ENCODE data around the gene PRKACA. TPM values are rescaled to one million over a fixed set of nuclear protein-coding genes. Genes with fewer than 3 reads are reported as not detected.

PRKACA gene
- total RNA-seq (100 to 1,000 TPM in 1 of 2 donors, 10 to 100 TPM in 1; 43.7 to 103 TPM), polyA plus RNA-seq (10 to 100 TPM; 54.3 to 81.5 TPM)
- long read RNA-seq, donor 1, transcript PRKACA-201 (10 exons, 2,677 nt), result major isoform, 35 of 35 reads
- long read RNA-seq, donor 1, partial matches to known transcripts, result 0 of 35 reads
- long read RNA-seq, donor 1, other reads (novel, unspliced or antisense), result 0 of 35 reads
- long read RNA-seq, donor 2, partial matches to known transcripts, result 0 of 3 reads
- long read RNA-seq, donor 2, other reads (novel, unspliced or antisense), result 0 of 3 reads
- long read RNA-seq, donor 3, transcript PRKACA-201 (10 exons, 2,677 nt), result major isoform, 19 of 19 reads
- long read RNA-seq, donor 3, partial matches to known transcripts, result 0 of 19 reads
- long read RNA-seq, donor 3, other reads (novel, unspliced or antisense), result 0 of 19 reads
- long read RNA-seq, donor 4, transcript PRKACA-201 (10 exons, 2,677 nt), result major isoform, 10 of 11 reads
- long read RNA-seq, donor 4, partial matches to known transcripts, result 0 of 11 reads
- long read RNA-seq, donor 4, other reads (novel, unspliced or antisense), result 0 of 11 reads
- long read RNA-seq, donor 5, transcript PRKACA-201 (10 exons, 2,677 nt), result major isoform, 21 of 22 reads
- long read RNA-seq, donor 5, partial matches to known transcripts, result 0 of 22 reads
- long read RNA-seq, donor 5, other reads (novel, unspliced or antisense), result 0 of 22 reads

DNA sequence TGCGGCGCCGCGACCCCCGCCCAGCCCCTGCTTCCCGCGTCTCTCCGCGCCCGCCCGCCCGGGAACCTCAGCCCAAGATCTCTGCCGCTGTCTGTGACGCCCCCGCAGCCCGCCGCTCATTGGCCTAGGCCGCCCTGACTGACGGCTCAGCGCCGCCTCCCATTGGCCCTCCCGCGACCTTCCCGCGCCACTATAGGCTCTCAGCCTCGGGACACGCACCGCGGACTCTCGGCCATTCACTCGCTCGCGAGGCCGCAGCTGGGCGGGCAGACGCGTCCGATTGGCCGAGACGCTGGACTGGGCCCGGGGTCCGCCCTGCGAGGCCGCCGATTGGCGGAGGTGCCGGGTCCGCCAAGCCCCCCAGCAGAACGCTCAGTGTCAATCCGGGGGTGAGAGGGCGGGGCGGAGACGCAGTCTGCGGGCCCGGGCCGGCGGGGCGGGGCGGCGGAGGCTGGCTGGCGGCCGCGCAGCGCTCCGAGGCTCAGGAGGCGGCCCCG is at the start of gene PRKACA:
TSS of gene PRKACA (minus strand) at position 95 of the 497 bp plus-strand sequence. CDS start 215 bp downstream, outside the sequence.
- no peaks in the 10 kb centered on the region for H3K9me3 ChIP-seq (ENCODE audit: control insufficient read depth in 4 of 4, insufficient read depth in 3 of 4, low read length in 3 of 4)
- H3K36me3 ChIP-seq (ENCODE audit: control insufficient read depth in 4 of 4, insufficient read depth in 4 of 4, low read length in 4 of 4), result peaks cover 0 to 2% (median 0%) of the 10 kb centered on the region in 4 donors
- 0% methylated on average over 41 to 67 of the region's 67 CpGs for WGBS, 2 donors
- H3K4me1 ChIP-seq (ENCODE audit: control insufficient read depth in 5 of 5, insufficient read depth in 5 of 5, low read length in 5 of 5), result peaks cover 9 to 45% (median 25%) of the 10 kb centered on the region in 5 donors
- no peaks in the 10 kb centered on the region for H3K27me3 ChIP-seq (ENCODE audit: control insufficient read depth in 3 of 3, insufficient read depth in 3 of 3, low read length in 2 of 3)
- TF ChIP-seq, protein P1, sequence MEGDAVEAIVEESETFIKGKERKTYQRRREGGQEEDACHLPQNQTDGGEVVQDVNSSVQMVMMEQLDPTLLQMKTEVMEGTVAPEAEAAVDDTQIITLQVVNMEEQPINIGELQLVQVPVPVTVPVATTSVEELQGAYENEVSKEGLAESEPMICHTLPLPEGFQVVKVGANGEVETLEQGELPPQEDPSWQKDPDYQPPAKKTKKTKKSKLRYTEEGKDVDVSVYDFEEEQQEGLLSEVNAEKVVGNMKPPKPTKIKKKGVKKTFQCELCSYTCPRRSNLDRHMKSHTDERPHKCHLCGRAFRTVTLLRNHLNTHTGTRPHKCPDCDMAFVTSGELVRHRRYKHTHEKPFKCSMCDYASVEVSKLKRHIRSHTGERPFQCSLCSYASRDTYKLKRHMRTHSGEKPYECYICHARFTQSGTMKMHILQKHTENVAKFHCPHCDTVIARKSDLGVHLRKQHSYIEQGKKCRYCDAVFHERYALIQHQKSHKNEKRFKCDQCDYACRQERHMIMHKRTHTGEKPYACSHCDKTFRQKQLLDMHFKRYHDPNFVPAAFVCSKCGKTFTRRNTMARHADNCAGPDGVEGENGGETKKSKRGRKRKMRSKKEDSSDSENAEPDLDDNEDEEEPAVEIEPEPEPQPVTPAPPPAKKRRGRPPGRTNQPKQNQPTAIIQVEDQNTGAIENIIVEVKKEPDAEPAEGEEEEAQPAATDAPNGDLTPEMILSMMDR (IDR thresholded peaks at IDR 0.05; ENCODE audit: control extremely low read depth, extremely low read depth), result no peak
- ATAC-seq (ENCODE audit: insufficient read depth, low FRiP score), result peak; percentile 95
- H3K9ac ChIP-seq (ENCODE audit: insufficient read depth in 1 of 2, low read length in 2 of 2), result peak within 1 kb of the TSS; percentile 37 to 81
- DNase-seq, result peak; percentile 99 to 100 (median 99)
- peak within 1 kb of the TSS; percentile 95 for H3K27ac ChIP-seq (ENCODE audit: low read depth in 1 of 2, low read length in 1 of 2)
- peak within 1 kb of the TSS; percentile 84 for H3K4me3 ChIP-seq

DNA sequence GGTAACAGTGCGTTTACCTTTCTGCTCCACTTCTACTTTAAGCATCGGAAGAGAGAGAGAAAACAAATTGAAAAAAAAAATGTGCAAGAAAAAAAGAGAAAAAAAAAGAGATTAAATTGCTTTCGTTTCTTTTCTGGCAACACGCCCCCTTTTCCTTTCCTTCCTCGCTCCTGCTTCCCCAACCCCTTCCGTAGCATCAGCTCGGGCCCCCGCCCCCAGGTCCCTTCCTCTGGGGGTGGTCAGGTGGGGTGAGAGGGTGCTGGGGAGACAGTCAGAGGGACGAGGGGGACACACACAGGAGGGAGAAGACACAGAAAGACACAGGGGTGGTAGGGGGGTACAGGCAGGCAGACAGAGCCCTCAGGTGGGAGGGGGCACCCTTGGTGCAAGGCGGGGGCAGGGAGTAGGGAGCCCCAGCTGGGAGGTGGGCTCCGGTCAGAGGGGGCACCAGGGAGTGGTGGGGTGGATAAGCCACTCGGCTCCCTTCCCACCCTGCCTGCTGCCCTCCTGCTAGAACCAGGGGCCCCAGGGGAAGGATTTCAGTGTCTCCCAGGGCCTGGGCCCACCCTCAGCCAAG is 49.5 kb upstream of the PRKACA start:
- peak overlapping the region in 1 of 2 donors; percentile 73 for H3K27ac ChIP-seq (ENCODE audit: low read depth in 1 of 2, low read length in 1 of 2)

DNA sequence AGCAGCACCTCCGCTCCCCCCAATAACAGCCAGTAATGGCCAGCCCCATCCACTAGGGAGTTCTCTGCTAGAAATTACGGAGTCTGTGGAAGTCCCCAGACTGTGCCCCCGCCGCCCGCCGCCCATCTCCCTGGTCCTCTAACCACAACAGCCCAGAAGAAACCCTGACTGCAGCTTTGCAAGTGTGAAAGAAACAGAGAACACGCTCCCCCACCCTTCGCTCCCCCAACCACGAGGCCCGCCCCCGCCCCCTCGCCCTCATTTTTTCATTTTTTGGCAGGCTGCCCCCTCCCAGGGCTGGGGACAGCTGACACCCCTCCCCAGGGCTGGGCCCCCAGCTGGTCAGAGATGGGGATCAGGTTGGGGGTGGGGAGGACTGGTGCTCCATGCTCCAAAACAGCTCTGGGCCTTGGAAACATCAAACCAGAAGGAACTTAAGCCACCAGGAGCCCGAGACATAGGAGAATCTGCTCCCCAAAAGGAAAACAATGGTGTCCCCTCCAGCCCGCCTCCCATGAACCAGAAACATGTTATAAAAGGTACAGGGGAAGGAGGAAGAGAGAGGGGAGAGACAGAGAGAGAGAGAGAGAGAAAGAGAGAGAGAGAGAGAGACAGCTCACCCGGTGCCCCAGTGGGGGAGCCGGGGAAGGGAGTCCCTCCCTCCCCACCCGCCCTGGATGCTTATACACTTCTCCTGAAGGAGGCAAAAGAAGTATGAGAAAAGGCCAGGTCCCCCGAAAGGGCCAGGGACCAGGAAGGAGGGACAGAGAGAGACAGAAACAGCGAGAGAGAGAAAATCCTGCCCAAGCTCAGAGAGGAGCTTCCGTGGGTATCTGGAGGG is 48.6 kb upstream of the PRKACA start:
- Histone ChIP-seq H3K9ac (ENCODE audit: insufficient read depth in 1 of 2, low read length in 2 of 2) (no peak overlapping the region), H3K27ac (ENCODE audit: low read depth in 1 of 2, low read length in 1 of 2) (no peak overlapping the region), H3K9me3 (ENCODE audit: control insufficient read depth in 4 of 4, insufficient read depth in 3 of 4, low read length in 3 of 4) (peaks cover 0 to 3% (median 0%) of the 10 kb centered on the region in 4 donors), H3K36me3 (ENCODE audit: control insufficient read depth in 4 of 4, insufficient read depth in 4 of 4, low read length in 4 of 4) (peaks cover 0 to 18% (median 13%) of the 10 kb centered on the region in 4 donors), H3K4me1 (ENCODE audit: control insufficient read depth in 5 of 5, insufficient read depth in 5 of 5, low read length in 5 of 5) (peaks cover 0 to 44% (median 7%) of the 10 kb centered on the region in 5 donors), H3K27me3 (ENCODE audit: control insufficient read depth in 3 of 3, insufficient read depth in 3 of 3, low read length in 2 of 3) (no peaks in the 10 kb centered on the region), H3K4me3 (no peak overlapping the region)
- peak; percentile 73 to 84 (median 75) for DNase-seq
- 45 to 64% methylated on average over 20 of the region's 20 CpGs for WGBS, 2 donors
- TF ChIP-seq, protein P1 (IDR thresholded peaks at IDR 0.05; ENCODE audit: control extremely low read depth, extremely low read depth), result no peak
- no peak for ATAC-seq (ENCODE audit: insufficient read depth, low FRiP score)

More for the DNA sequence above, 49.5 kb upstream of the PRKACA start:
- TF ChIP-seq, protein P1 (IDR thresholded peaks at IDR 0.05; ENCODE audit: control extremely low read depth, extremely low read depth), result no peak
- ATAC-seq (ENCODE audit: insufficient read depth, low FRiP score) (no peak), DNase-seq (peak in 2 of 3 donors; percentile 61 to 75)
- Histone ChIP-seq H3K9ac (ENCODE audit: insufficient read depth in 1 of 2, low read length in 2 of 2) (peak overlapping the region; percentile 1 to 11), H3K4me1 (ENCODE audit: control insufficient read depth in 5 of 5, insufficient read depth in 5 of 5, low read length in 5 of 5) (peaks cover 0 to 44% (median 7%) of the 10 kb centered on the region in 5 donors), H3K27me3 (ENCODE audit: control insufficient read depth in 3 of 3, insufficient read depth in 3 of 3, low read length in 2 of 3) (no peaks in the 10 kb centered on the region), H3K4me3 (no peak overlapping the region), H3K9me3 (ENCODE audit: control insufficient read depth in 4 of 4, insufficient read depth in 3 of 4, low read length in 3 of 4) (peaks cover 0 to 3% (median 0%) of the 10 kb centered on the region in 4 donors), H3K36me3 (ENCODE audit: control insufficient read depth in 4 of 4, insufficient read depth in 4 of 4, low read length in 4 of 4) (peaks cover 0 to 19% (median 16%) of the 10 kb centered on the region in 4 donors)
- 21 to 35% methylated on average over 12 of the region's 12 CpGs for WGBS, 2 donors
